Caco-2 (cell line): ENCODE results near the gene PLXNA1. TPM values are rescaled to one million over a fixed set of nuclear protein-coding genes. Genes with fewer than 3 reads are reported as not detected.

Source experiments
- BruUV-seq: library from RNA; stranded (reverse); fragments of 400-500 nt; replicated peaks from 2 replicates; lab custom pipeline; 2021; lab: Mats Ljungman, UMichigan
- CTCF ChIA-PET: fragments of 300-600 bp; sonication (Branson Sonifier 250); formaldehyde crosslinking; loops from one replicate; lab custom pipeline; 2022; ENCODE audit warnings: antibody characterized with exemption; lab: Charles Lee
- POLR2A ChIA-PET: fragments of 300-600 bp; sonication (Branson Sonifier 250); formaldehyde crosslinking; loops from one replicate; lab custom pipeline; 2022; ENCODE audit warnings: antibody characterized with exemption; lab: Charles Lee
- DNase-seq, 2 experiments: peaks; one replicate each; pipeline versions ENCODE4 v3.0.0 to v3.0.0-alpha.2; 2020 to 2022
- H3K27me3 ChIP-seq: replicated peaks from 2 replicates; pipeline ENCODE4 v1.6.0; 2011; ENCODE audit warnings: low read length; ENCODE audit not compliant: control insufficient read depth, insufficient read depth
- H3K36me3 ChIP-seq: 2 replicates; pipeline ENCODE4 v1.5.1; 2011; ENCODE audit warnings: low read length; ENCODE audit not compliant: control insufficient read depth, insufficient read depth
- H3K4me1 ChIP-seq: fragments of 250-450 bp; sonication (Bioruptor Pico); 2 replicates; pipeline ENCODE4 v1.5.1; 2020; ENCODE audit warnings: mild to moderate bottlenecking
- H3K4me3 ChIP-seq: 2 replicates; pipeline ENCODE4 v1.5.1; 2011; ENCODE audit warnings: low read depth, mild to moderate bottlenecking, control low read depth, low read length
- H3K9me3 ChIP-seq: fragments of 250-450 bp; sonication (Bioruptor Pico); 2 replicates; pipeline ENCODE4 v1.5.1; 2020; ENCODE audit warnings: mild to moderate bottlenecking, moderate library complexity
- H3K27ac Mint-ChIP-seq: one replicate; pipeline ENCODE4 v1.8.0; 2022; ENCODE audit warnings: mixed read lengths; ENCODE audit not compliant: unreplicated experiment
- H3K27me3 Mint-ChIP-seq: one replicate; pipeline ENCODE4 v1.8.0; 2022; ENCODE audit warnings: mixed read lengths; ENCODE audit not compliant: insufficient read depth, unreplicated experiment
- H3K36me3 Mint-ChIP-seq: one replicate; pipeline ENCODE4 v1.8.0; 2022; ENCODE audit warnings: mild to moderate bottlenecking, mixed read lengths; ENCODE audit not compliant: insufficient read depth, unreplicated experiment
- H3K4me1 Mint-ChIP-seq: one replicate; pipeline ENCODE4 v1.8.0; 2022; ENCODE audit warnings: low read depth, mixed read lengths; ENCODE audit not compliant: unreplicated experiment
- H3K4me3 Mint-ChIP-seq: one replicate; pipeline ENCODE4 v1.8.0; 2022; ENCODE audit warnings: mild to moderate bottlenecking, moderate library complexity, mixed read lengths; ENCODE audit not compliant: unreplicated experiment
- H3K9me3 Mint-ChIP-seq: one replicate; pipeline ENCODE4 v1.8.0; 2022; ENCODE audit warnings: mixed read lengths; ENCODE audit not compliant: unreplicated experiment
- intact Hi-C: fragments of 100-400 bp; cut with micrococcal nuclease; formaldehyde crosslinking; loops from one replicate; pipeline ENCODE4 v1.10.0; 2022; ENCODE audit not compliant: unreplicated experiment
- total RNA-seq: library from RNA; stranded (reverse); gene quantifications from 2 replicates; pipeline ENCODE4 v1.2.3, GENCODE V29; 2022
- TF ChIP-seq, protein P1 (sequence below), 2 experiments: fragments of 200-600 bp in 1 of 2; IDR thresholded peaks; 1 replicate in 1 of 2; 2 replicates in 1 of 2; pipeline versions ENCODE4 v1.5.1 to v1.8.0; 2011 to 2022; ENCODE audit warnings: antibody characterized with exemption in 1 of 2, control low read depth in 1 of 2, inconsistent platforms in 1 of 2, low read depth in 1 of 2, low read length in 1 of 2, mild to moderate bottlenecking in 1 of 2, moderate library complexity in 1 of 2; ENCODE audit not compliant: insufficient read depth in 1 of 2, severe bottlenecking in 1 of 2, unreplicated experiment in 1 of 2

Gene PLXNA1
- total RNA-seq, 1 experiment from 2014 or later, result 95.1 TPM

DNA sequence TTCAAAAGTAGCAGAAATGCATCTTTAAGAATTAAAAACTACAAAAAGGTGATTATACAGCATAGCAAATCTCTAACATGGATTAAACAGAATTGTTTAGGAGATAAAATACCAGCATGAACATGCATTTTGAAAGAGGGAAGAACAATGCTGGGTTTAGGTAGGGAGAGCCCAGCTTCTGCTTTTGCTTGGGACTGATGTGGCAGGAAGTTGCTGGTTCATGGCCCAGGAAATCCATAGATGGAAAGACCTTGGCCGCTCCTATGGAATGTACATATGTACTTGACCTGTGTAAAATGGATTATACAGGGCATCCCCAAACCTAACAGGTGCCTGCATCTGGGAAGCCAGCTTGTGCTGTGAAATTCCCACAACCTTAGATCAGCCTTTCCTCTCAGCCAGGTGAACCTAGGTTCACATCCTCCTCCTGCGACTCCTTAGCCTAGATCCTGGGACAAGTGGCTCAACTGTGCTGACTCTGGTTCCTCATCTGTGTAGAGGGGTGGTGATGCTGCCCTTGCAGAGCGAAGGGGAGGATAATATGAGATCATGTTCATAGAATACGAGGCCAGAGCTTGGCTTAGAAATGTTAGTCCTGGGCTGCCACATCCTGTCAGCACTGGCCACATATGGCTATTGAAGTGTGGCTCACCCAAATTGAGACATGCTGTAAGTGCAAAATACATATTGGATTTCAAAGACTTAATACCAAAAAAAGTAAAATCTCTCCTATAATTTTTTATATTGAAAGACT lies 47.0 kb upstream of the PLXNA1 start:
- no peak overlapping the region for H3K4me3 ChIP-seq
- H3K4me1 ChIP-seq, result peaks cover 30% of the 10 kb centered on the region
- Mint-ChIP-seq H3K36me3 (no peaks in the 10 kb centered on the region), H3K4me3 (no peak overlapping the region), H3K27me3 (no peaks in the 10 kb centered on the region), H3K4me1 (peaks cover 31% of the 10 kb centered on the region), H3K27ac (no peak overlapping the region), H3K9me3 (no peaks in the 10 kb centered on the region)
- H3K36me3 ChIP-seq, result no peaks in the 10 kb centered on the region
- no peak for DNase-seq
- ChIA-PET POLR2A (no interaction called here), CTCF (no interaction called here)
- no peaks in the 10 kb centered on the region for H3K27me3 ChIP-seq
- no TSS peak for BruUV-seq
- intact Hi-C loops, result no loop called here
- TF ChIP-seq, protein P1, sequence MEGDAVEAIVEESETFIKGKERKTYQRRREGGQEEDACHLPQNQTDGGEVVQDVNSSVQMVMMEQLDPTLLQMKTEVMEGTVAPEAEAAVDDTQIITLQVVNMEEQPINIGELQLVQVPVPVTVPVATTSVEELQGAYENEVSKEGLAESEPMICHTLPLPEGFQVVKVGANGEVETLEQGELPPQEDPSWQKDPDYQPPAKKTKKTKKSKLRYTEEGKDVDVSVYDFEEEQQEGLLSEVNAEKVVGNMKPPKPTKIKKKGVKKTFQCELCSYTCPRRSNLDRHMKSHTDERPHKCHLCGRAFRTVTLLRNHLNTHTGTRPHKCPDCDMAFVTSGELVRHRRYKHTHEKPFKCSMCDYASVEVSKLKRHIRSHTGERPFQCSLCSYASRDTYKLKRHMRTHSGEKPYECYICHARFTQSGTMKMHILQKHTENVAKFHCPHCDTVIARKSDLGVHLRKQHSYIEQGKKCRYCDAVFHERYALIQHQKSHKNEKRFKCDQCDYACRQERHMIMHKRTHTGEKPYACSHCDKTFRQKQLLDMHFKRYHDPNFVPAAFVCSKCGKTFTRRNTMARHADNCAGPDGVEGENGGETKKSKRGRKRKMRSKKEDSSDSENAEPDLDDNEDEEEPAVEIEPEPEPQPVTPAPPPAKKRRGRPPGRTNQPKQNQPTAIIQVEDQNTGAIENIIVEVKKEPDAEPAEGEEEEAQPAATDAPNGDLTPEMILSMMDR (IDR thresholded peaks at IDR 0.05; ENCODE audit: insufficient read depth in 1 of 2, low read depth in 1 of 2, low read length in 1 of 2, severe bottlenecking in 1 of 2, unreplicated experiment in 1 of 2), result no peak
- H3K9me3 ChIP-seq, result no peaks in the 10 kb centered on the region

DNA sequence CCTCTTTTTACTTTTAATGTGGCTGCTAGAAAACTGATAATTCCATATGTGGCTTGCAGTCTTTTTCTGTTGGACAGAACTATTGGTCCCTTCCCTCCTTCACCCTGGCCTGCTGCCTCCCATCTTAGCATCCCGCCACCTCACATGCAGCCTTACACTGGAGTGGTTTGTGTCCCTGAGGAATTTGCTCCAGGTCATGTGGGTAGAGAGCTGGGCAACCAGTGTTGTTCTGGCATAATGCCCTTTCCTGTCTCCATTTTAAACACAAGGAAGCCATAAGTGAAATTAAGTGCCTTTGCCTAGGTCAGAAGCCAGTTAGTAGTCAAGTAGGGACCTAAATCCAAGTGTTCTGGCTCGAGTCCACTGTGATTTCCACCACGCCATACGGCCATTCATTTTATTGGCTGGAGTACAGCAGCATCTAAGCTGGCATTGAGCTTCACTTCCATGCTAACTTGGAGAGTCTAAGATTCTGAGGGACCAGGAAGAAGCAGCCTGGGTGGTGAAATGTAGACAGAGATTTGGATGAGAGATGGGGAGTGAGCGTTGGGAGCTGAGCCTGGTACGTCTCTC lies 46.0 kb upstream of the PLXNA1 start:
- Mint-ChIP-seq H3K9me3 (no peaks in the 10 kb centered on the region), H3K27ac (peak overlapping the region; percentile 58), H3K27me3 (no peaks in the 10 kb centered on the region), H3K36me3 (peaks cover 6% of the 10 kb centered on the region), H3K4me1 (peaks cover 26% of the 10 kb centered on the region), H3K4me3 (no peak overlapping the region)
- BruUV-seq, result no TSS peak
- H3K4me1 ChIP-seq, result peaks cover 24% of the 10 kb centered on the region
- no peak for DNase-seq
- H3K4me3 ChIP-seq, result no peak overlapping the region
- H3K36me3 ChIP-seq, result no peaks in the 10 kb centered on the region
- intact Hi-C loops, result no loop called here
- POLR2A ChIA-PET, result no interaction called here
- H3K27me3 ChIP-seq, result no peaks in the 10 kb centered on the region
- TF ChIP-seq, protein P1 (IDR thresholded peaks at IDR 0.05; ENCODE audit: insufficient read depth in 1 of 2, low read depth in 1 of 2, low read length in 1 of 2, severe bottlenecking in 1 of 2, unreplicated experiment in 1 of 2), result no peak
- CTCF ChIA-PET, result no interaction called here
- no peaks in the 10 kb centered on the region for H3K9me3 ChIP-seq

DNA sequence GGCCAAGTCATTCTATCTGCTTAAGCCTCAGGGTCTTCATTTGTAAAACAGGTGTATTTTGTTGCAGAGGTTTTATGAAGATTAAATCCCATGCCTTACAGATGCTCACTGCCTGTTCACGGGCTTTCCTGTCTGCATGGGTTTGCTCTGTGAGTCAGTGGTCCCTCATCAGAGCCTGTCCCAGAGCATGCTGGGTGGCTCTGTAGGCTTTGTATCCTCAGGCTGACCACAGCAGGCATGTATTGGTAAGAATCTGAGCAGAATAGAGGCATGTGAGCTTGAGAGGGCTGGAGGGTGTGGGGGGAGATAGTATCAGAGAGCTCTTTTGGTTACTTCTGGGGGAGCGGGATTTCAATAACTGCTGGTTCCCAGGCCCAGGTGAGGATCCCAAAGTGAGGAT lies 45.4 kb upstream of the PLXNA1 start:
- H3K36me3 Mint-ChIP-seq, result peaks cover 6% of the 10 kb centered on the region
- H3K27ac Mint-ChIP-seq, result peak overlapping the region; percentile 58
- BruUV-seq, result no TSS peak
- peaks cover 22% of the 10 kb centered on the region for H3K4me1 Mint-ChIP-seq
- no peaks in the 10 kb centered on the region for H3K27me3 Mint-ChIP-seq
- no peak overlapping the region for H3K4me3 Mint-ChIP-seq
- Histone ChIP-seq H3K9me3 (no peaks in the 10 kb centered on the region), H3K4me1 (peaks cover 18% of the 10 kb centered on the region), H3K4me3 (no peak overlapping the region), H3K36me3 (no peaks in the 10 kb centered on the region), H3K27me3 (no peaks in the 10 kb centered on the region)
- intact Hi-C loops, result no loop called here
- POLR2A ChIA-PET, result no interaction called here
- TF ChIP-seq, protein P1 (IDR thresholded peaks at IDR 0.05; ENCODE audit: insufficient read depth in 1 of 2, low read depth in 1 of 2, low read length in 1 of 2, severe bottlenecking in 1 of 2, unreplicated experiment in 1 of 2), result no peak
- CTCF ChIA-PET, result no interaction called here
- H3K9me3 Mint-ChIP-seq, result no peaks in the 10 kb centered on the region
- DNase-seq, result no peak
